ENCODE measurements around the gene CSNK1E.

Gene CSNK1E

GRCh38 chr22:38317122-38317994 is at the start of gene CSNK1E:
Gene CSNK1E, minus strand, starts transcription at chr22:38317433. Its CDS starts 3,276 bp downstream, at chr22:38314157.
- TF ChIP-seq CTCF (IDR thresholded peaks at IDR 0.05), result no peak

- no peak for TF ChIP-seq CTCF (IDR thresholded peaks at IDR 0.05)
Measured at GRCh38 chr22:38355275-38355674, 38.0 kb upstream of the CSNK1E start.

GRCh38 chr22:38353701-38354100 is 36.5 kb upstream of the CSNK1E start:
- no peak for TF ChIP-seq CTCF (IDR thresholded peaks at IDR 0.05)

- TF ChIP-seq CTCF (IDR thresholded peaks at IDR 0.05), result peak; percentile 99
Measured at GRCh38 chr22:38353142-38353629, 36.0 kb upstream of the CSNK1E start.

GRCh38 chr22:38352436-38352835 is 35.2 kb upstream of the CSNK1E start:
- no peak for TF ChIP-seq CTCF (IDR thresholded peaks at IDR 0.05)

- no peak for TF ChIP-seq CTCF (IDR thresholded peaks at IDR 0.05)
Measured at GRCh38 chr22:38350444-38351359, 33.5 kb upstream of the CSNK1E start.

- TF ChIP-seq CTCF (IDR thresholded peaks at IDR 0.05), result no peak
Measured at GRCh38 chr22:38348751-38349496, 31.7 kb upstream of the CSNK1E start.
